ENCODE results near the gene CBX4. TPM values are rescaled to one million over a fixed set of nuclear protein-coding genes. Genes with fewer than 3 reads are reported as not detected.

Gene CBX4
- total and polyA plus RNA-seq, 2 of the 13 experiments (the other 11 are each of a cell fraction or from before 2014, with no cell fraction given), result 25.8 to 50.8 TPM

GRCh38 chr17:79841369-79842135 lies 2.3 kb upstream of the CBX4 start (continued):
- TF ChIP-seq ZBTB3 (CRISPR knock-in tag; IDR thresholded peaks at IDR 0.05; ENCODE audit: borderline replicate concordance, low read depth) (no peak), MTERF4 (CRISPR knock-in tag; IDR thresholded peaks at IDR 0.05) (no peak), DNMT1 (CRISPR knock-in tag; IDR thresholded peaks at IDR 0.05) (no peak), JDP2 (CRISPR knock-in tag; IDR thresholded peaks at IDR 0.05; ENCODE audit: borderline replicate concordance) (no peak), ZNF430 (CRISPR knock-in tag; IDR thresholded peaks at IDR 0.05) (no peak), ZNF34 (CRISPR knock-in tag; IDR thresholded peaks at IDR 0.05; ENCODE audit: borderline replicate concordance) (no peak), ZNF781 (CRISPR knock-in tag; IDR thresholded peaks at IDR 0.05; ENCODE audit: borderline replicate concordance, not compliant biosample characterization) (no peak), NONO (IDR thresholded peaks at IDR 0.05) (no peak), NONO (CRISPR knock-in tag; conservative IDR thresholded peaks at IDR 0.05) (0 out of 2 replicates have a peak, but pooled peaks have one; percentile 4), ZMYM2 (CRISPR knock-in tag; IDR thresholded peaks at IDR 0.05) (no peak), ZNF564 (CRISPR knock-in tag; IDR thresholded peaks at IDR 0.05) (no peak), SALL1 (CRISPR knock-in tag; IDR thresholded peaks at IDR 0.05) (peak; percentile 18; the same call in 1 of the 2 replicates), TEAD2 (CRISPR knock-in tag; IDR thresholded peaks at IDR 0.05) (no peak), HOXA5 (CRISPR knock-in tag; IDR thresholded peaks at IDR 0.05) (peak; percentile 65; the same call in 1 of the 2 replicates), MEF2D (CRISPR knock-in tag; IDR thresholded peaks at IDR 0.05) (no peak), BCL3 (CRISPR knock-in tag; IDR thresholded peaks at IDR 0.05) (no peak), ZNF234 (CRISPR knock-in tag; conservative IDR thresholded peaks at IDR 0.05) (no peak), RBFOX2 (IDR thresholded peaks at IDR 0.05; ENCODE audit: low read depth, low read length) (peak; percentile 63), ZIK1 (CRISPR knock-in tag; IDR thresholded peaks at IDR 0.05; ENCODE audit: borderline replicate concordance, low read depth) (no peak), ATF4 (CRISPR knock-in tag; IDR thresholded peaks at IDR 0.05) (no peak), BCL6 (CRISPR knock-in tag; IDR thresholded peaks at IDR 0.05) (no peak), ZNF432 (CRISPR knock-in tag; IDR thresholded peaks at IDR 0.05; ENCODE audit: borderline replicate concordance) (no peak), MXI1 (IDR thresholded peaks at IDR 0.05; ENCODE audit: borderline replicate concordance, low read depth, low read length) (no peak), ZNF468 (CRISPR knock-in tag; IDR thresholded peaks at IDR 0.05) (0 out of 2 replicates have a peak, but pooled peaks have one; percentile 31), CBX1 (IDR thresholded peaks at IDR 0.05; ENCODE audit: low read depth) (no peak), RFXANK (CRISPR knock-in tag; IDR thresholded peaks at IDR 0.05) (no peak), TFDP2 (CRISPR knock-in tag; IDR thresholded peaks at IDR 0.05) (no peak), FOXK1 (CRISPR knock-in tag; IDR thresholded peaks at IDR 0.05; ENCODE audit: borderline replicate concordance, low read depth) (no peak)
